ENCODE measurements around the gene UBR1. TPM values are rescaled to one million over a fixed set of nuclear protein-coding genes. Genes with fewer than 3 reads are reported as not detected.

Gene UBR1
- total RNA-seq, 1 experiment from 2014 or later = 18.9 TPM

DNA sequence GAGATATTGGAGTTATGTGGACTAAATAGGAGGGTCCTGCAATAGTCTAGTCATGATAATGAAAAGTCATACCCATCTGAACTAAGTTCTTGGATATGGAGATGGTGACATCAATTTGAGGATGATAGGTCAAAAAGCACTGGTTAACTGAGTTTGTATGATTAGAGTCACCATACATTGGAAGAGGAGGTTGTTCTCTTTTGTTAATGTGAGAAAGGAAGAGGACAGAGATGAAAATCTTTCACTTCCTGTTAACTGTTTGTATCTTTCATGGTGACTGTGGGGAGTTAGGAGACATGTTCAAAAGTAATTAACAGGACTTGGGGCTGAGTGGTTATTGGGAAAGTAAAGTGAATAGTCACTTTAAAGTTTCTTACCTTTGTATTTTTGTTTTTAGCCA, 38.7 kb upstream of the UBR1 start (continued):
- no peak for TF ChIP-seq JUN (CRISPR knock-in tag; IDR thresholded peaks at IDR 0.05)
- no peak for TF ChIP-seq SMAD4 (CRISPR knock-in tag; IDR thresholded peaks at IDR 0.05)

GRCh38 chr15:43143203-43143941, 37.5 kb upstream of the UBR1 start:
- peaks cover 17% of the 10 kb centered on the region for H3K36me3 Mint-ChIP-seq
- H3K9me3 Mint-ChIP-seq = peaks cover 9% of the 10 kb centered on the region
- ATAC-seq = no peak

More at GRCh38 chr15:43143203-43143941, 37.5 kb upstream of the UBR1 start:
- ChIA-PET POLR2A (no interaction called here), CTCF (no interaction called here)
- TF ChIP-seq TCF7 (CRISPR knock-in tag; IDR thresholded peaks at IDR 0.05; ENCODE audit: low read depth) (no peak), ZNF425 (CRISPR knock-in tag; conservative IDR thresholded peaks at IDR 0.05) (no peak), ZNF512 (CRISPR knock-in tag; IDR thresholded peaks at IDR 0.05; ENCODE audit: borderline replicate concordance) (no peak), HMGA2 (CRISPR knock-in tag; IDR thresholded peaks at IDR 0.05) (no peak), NR2C2 (CRISPR knock-in tag; IDR thresholded peaks at IDR 0.05) (no peak), HMGXB4 (CRISPR knock-in tag; IDR thresholded peaks at IDR 0.05) (no peak), ZNF671 (CRISPR knock-in tag; IDR thresholded peaks at IDR 0.05) (no peak), ERG (CRISPR knock-in tag; IDR thresholded peaks at IDR 0.05) (no peak), STAT6 (CRISPR knock-in tag; conservative IDR thresholded peaks at IDR 0.05; ENCODE audit: low read depth) (no peak), ZBTB21 (CRISPR knock-in tag; IDR thresholded peaks at IDR 0.05; ENCODE audit: borderline replicate concordance) (no peak), NFE2L1 (CRISPR knock-in tag; IDR thresholded peaks at IDR 0.05) (no peak), NR3C1 (CRISPR knock-in tag; conservative IDR thresholded peaks at IDR 0.05; ENCODE audit: low read depth) (no peak)
- TF ChIP-seq, protein P1, sequence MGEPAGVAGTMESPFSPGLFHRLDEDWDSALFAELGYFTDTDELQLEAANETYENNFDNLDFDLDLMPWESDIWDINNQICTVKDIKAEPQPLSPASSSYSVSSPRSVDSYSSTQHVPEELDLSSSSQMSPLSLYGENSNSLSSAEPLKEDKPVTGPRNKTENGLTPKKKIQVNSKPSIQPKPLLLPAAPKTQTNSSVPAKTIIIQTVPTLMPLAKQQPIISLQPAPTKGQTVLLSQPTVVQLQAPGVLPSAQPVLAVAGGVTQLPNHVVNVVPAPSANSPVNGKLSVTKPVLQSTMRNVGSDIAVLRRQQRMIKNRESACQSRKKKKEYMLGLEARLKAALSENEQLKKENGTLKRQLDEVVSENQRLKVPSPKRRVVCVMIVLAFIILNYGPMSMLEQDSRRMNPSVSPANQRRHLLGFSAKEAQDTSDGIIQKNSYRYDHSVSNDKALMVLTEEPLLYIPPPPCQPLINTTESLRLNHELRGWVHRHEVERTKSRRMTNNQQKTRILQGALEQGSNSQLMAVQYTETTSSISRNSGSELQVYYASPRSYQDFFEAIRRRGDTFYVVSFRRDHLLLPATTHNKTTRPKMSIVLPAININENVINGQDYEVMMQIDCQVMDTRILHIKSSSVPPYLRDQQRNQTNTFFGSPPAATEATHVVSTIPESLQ (CRISPR knock-in tag; IDR thresholded peaks at IDR 0.05) = no peak
- TF ChIP-seq, protein P2, sequence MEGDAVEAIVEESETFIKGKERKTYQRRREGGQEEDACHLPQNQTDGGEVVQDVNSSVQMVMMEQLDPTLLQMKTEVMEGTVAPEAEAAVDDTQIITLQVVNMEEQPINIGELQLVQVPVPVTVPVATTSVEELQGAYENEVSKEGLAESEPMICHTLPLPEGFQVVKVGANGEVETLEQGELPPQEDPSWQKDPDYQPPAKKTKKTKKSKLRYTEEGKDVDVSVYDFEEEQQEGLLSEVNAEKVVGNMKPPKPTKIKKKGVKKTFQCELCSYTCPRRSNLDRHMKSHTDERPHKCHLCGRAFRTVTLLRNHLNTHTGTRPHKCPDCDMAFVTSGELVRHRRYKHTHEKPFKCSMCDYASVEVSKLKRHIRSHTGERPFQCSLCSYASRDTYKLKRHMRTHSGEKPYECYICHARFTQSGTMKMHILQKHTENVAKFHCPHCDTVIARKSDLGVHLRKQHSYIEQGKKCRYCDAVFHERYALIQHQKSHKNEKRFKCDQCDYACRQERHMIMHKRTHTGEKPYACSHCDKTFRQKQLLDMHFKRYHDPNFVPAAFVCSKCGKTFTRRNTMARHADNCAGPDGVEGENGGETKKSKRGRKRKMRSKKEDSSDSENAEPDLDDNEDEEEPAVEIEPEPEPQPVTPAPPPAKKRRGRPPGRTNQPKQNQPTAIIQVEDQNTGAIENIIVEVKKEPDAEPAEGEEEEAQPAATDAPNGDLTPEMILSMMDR (IDR thresholded peaks at IDR 0.05) = no peak
- Mint-ChIP-seq H3K27me3 (ENCODE audit: low read depth) (no peaks in the 10 kb centered on the region), H3K27ac (no peak overlapping the region), H3K4me3 (no peak overlapping the region), H3K4me1 (peaks cover 4% of the 10 kb centered on the region)
- no peak for DNase-seq (ENCODE audit: low spot score)
